Lower leg skin (tissue), 3 donors: Measurements from ENCODE around the gene CAMKMT.

Experiments
- CTCF ChIP-seq, 3 donors: fragments of 450-650 bp; IDR thresholded peaks; one replicate each; pipeline ENCODE4 v1.5.1; 2016; ENCODE audit warnings: antibody characterized with exemption in 3 of 3, mild to moderate bottlenecking in 3 of 3, moderate library complexity in 2 of 3
- POLR2A ChIP-seq, 2 donors: fragments of 450-650 bp; IDR thresholded peaks; one replicate each; pipeline ENCODE4 v1.6.1; 2016 to 2017; ENCODE audit warnings: antibody characterized with exemption in 2 of 2, mild to moderate bottlenecking in 1 of 2, moderate library complexity in 1 of 2

- no peak for TF ChIP-seq CTCF (IDR thresholded peaks at IDR 0.05)
- no peak for TF ChIP-seq POLR2A (IDR thresholded peaks at IDR 0.05)
Measured at GRCh38 chr2:44326548-44327264, 35.0 kb upstream of the CAMKMT start.
